SK-N-MC (cell line): ENCODE data around the gene PPP2R2B.

Source experiments
- EZH2 ChIP-seq: fragments of 200-600 bp; sonication (generic); IDR thresholded peaks from one replicate; pipeline ENCODE4 v1.6.1; 2017; ENCODE audit warnings: antibody characterized with exemption
- FOXP2 ChIP-seq: optimal IDR thresholded peaks from 2 replicates; pipeline ENCODE3; 2011; ENCODE audit warnings: mild to moderate bottlenecking, moderate library complexity; ENCODE audit not compliant: insufficient read depth; ENCODE audit errors: extremely low read length, control extremely low read depth
- POLR2AphosphoS5 ChIP-seq: IDR thresholded peaks from 2 replicates; pipeline ENCODE4 v1.6.1; 2012; ENCODE audit warnings: mild to moderate bottlenecking, low read depth, low read length, borderline replicate concordance

DNA sequence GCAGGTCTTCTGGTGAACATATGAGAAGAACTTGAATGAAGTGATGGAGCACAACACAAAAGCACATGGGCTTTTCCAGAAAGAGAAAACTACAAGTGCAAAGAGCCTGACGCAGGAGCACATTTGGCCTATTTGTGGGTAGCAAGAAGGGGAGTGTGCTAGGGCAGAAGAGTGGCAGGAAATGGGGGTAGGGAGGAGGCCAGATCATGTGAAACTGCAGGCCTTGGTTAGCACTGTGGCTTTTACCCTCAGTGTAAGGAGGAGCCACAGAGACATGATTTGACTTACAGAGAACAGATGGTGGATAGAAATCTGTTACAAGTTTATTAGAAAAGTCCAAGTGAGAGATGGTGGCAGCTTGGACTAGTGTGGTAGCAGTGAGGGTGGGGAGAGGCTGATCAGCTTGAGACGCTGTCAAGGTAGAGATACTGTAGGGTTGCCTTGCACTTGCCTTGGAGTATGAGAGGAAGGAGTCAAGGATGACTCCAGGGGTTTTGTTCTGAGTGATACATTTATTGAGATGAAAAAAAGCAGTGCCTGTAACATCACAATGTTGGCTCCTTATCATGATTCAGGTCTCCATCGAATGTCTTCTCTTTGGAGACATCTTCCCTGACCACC, 126.7 kb downstream of the PPP2R2B start:
- TF ChIP-seq FOXP2 (no peak), EZH2 (no peak), POLR2AphosphoS5 (no peak)
